ENCODE measurements around the gene FRA10AC1.

The FRA10AC1 gene, protein sequence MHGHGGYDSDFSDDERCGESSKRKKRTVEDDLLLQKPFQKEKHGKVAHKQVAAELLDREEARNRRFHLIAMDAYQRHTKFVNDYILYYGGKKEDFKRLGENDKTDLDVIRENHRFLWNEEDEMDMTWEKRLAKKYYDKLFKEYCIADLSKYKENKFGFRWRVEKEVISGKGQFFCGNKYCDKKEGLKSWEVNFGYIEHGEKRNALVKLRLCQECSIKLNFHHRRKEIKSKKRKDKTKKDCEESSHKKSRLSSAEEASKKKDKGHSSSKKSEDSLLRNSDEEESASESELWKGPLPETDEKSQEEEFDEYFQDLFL

DNA sequence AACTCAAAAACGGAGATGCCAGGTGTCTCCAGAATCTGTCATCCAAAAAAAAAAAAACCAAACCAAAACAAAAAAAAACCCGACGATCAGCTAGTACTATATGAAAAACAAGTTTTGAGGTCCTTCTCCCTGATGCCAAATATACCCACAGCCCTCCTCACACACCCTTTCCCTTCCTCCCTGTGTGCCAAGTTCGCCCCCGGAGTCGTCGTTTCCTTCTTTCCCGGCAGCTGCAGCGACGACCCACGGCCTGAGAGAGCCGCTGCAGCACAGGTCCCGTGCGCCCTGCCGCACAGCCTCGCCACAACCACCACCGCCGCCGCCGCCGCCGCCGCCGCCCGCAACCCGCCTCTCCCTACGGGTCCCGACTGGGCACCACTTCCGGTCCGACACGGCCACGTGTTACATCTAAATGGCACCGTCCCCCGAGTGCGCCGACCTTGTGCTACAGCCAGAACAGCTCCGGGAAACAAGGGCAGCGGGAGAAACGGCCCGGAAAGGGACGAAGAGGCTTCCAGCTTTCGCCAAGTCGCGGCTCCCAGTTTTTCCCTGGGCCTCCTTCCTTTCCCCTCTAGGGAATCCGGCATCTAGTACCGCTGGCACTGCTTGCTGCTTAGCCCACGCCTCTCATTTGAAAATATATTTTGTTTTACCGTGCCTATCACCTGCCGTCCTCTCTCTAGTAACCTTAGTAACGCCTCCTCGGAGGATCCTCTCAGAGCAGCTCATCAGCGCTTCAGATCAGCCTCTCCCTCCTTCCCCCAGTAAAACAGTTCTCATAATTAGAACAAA is at the start of gene FRA10AC1:
FRA10AC1 (minus strand) TSS at position 383 of the 792 bp plus-strand sequence. CDS start 2,486 bp downstream, outside the sequence.
- DNase-seq (ENCODE audit: low read depth) = peak; percentile 81

DNA sequence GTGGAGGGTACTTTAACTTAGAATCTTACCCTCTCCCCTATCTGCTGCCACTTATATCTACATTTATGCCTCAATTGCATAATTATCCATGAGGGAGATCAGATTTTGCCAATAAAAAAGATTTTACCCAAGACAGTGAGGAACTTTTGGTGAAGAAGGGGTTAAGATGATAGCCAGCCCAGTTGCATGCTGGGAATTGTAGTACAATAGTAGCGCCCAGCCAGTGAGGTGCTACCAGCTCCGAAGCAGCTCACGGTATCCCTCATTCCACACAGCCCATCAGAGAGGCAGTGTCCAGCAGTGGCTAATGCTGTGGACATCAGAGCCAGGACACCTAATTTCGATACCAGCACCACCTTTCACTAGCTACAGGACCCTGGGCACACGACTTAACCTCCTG is 49.4 kb upstream of the FRA10AC1 start:
- no peak for DNase-seq (ENCODE audit: low read depth)

DNA sequence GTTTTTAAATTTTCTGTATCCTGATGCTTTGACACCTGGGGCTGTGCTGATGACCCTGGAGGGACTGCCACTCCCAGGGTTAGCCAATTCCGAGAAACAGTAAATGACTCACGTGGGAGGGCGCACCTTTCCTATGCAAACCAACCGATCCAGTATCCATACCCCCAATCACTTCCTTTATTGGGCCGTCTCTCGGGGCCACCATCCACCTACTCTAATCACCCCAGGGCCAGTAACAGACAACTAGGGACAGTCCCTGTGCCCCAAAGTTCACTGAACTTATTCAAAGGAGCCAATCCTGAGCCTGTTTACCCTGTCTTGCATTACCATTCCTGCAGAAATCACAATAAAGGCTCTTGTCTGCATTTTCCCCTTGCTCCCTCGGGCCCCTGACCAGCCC is 48.7 kb upstream of the FRA10AC1 start:
- no peak for DNase-seq (ENCODE audit: low read depth)

DNA sequence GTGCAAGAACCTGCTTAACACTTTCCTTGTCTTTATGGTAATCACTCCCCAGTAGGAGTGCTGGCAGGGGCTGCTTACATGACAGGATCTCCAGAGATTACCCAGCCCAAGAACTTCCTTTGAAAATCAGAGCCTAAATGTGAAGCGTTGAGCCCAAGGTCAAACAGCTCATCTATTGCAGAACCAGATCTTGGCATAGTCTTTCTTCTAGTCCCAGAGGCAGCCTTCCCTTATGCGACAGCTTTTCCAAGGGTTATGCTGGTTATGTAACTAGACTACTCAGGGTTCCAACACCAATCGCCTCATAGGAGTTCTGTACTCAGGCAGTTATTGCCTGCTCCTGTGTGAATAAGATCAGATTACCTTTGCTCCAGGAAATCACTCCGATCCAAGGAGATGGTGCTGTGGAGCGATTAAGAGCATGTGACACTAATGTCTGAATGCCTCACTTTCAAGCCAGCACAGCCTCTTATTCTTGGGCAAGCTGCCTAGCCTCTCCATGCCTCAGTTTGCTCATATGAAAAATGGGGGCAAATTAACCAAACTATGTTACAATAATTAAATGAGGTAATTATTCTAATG is 46.9 kb upstream of the FRA10AC1 start:
- DNase-seq (ENCODE audit: low read depth) = no peak

DNA sequence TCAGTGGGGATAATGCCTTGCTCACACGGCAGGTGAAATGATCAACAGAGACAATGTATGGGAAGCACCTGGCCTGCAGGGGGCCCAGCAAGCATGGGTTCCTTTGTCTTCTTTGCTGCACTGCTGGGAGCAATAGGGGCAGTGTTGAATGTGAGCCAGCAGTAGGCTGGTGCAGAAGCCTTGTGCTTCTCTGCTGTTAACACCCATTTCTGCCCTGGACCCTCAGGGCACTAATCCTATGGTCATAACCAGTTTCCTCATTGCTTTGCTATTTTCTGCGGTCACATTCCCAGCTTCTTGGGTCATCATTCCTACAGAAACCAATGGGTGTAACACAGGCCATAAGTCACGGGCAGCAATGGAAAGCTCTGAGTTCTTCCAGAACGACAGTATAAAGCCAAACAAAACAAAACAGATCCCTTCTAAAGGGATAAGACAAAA is 44.5 kb upstream of the FRA10AC1 start:
- no peak for DNase-seq (ENCODE audit: low read depth)

DNA sequence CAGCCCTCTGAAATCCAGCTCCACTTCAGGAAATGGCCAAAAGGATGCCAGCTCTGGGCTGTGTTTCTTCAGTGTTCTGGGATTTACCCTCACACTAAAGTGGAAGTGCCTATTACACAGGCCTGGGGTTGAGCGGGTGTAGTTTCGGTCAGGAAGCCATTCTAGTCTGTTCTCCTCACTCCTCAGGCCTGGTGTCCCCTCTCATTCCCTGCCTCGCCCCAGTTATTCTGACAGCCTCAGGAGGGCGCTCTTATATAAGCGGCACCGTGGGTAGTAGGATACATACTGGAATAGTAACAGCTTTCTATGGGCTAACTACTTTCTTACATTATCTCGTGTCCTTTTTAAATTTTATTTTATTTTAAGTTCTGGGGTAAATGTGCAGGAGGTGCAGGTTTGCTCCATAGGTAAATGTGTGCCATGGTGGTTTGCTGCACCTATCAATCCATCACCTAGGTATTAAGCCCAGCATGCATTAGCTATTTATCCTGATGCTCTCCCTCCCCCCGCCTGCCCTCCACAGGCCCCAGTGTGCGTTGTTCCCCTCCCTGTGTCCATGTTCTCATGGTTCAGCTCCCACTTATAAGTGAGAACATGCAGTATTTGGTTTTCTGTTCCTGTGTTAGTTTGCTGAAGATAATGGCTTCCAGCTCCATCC is 43.1 kb upstream of the FRA10AC1 start:
- no peak for DNase-seq (ENCODE audit: low read depth)

DNA sequence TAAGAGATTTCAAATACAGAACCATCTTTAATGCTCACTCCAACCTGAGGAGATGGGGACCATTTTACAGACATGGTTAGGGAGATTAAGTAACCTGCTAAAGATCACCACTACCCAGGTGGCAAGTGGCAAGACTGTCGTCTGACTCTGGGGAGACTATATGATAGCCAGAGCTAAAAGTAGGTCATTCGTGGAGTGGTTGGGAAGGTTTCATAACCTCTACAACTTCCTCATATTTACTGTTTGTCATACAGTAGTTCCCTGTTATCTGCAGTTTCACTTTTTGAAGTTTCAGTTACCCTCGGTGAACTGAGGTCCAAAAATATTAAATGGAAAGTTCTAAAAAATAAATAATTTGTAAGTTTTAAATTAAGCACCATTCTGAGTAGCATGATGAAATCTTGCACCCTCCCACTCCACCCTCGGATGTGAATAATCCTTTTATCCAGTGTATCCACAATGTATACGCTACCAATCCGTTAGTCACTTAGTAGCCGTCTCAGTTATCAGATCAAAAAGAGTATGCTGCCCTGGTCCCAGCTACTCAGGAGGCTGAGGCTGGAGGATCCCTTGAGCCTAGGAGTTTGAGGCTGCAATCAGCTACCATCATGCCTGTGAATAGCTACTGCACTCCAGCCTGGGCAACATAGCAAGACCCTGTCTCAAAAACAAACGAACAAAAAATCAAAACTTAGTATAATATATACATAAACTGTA is 40.4 kb upstream of the FRA10AC1 start:
- DNase-seq (ENCODE audit: low read depth) = no peak

DNA sequence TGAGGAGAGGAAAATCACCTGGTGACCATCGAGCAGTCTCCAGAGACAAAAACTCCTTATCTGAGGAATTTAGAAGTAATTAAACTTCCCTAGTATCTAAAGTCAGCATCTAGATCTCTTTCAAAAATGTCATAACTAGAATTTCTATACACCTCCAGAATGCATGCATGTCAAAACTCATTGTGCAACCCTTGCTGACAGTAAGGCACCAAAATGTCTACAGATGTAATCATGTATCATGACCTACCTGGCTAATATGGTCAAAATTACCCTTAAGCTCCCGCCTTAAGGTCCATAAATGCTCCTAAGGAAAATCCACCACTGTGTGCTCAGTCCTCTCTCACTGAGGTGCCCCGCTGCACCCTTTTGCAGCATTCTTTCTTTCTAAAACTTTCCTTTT is 39.0 kb upstream of the FRA10AC1 start:
- DNase-seq (ENCODE audit: low read depth) = no peak

DNA sequence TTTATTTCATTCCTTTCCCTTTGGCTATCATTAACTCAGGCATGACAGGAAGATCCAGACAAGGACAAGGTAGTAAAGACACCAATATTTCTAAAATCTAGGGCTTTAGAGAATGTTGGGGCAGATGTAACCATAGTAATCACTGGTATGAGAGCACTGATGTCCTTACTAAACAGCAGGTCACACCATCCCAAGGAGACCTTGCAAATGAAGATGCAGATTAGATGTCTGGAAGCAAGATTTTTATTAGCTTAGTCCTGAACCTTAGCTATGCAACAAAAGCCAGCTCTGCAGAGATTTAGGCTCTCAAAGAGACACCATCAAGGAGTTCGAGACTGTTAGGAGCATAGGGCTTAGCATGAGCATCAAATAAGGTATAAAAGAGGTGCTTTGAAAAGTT is 23.6 kb upstream of the FRA10AC1 start:
- DNase-seq (ENCODE audit: low read depth) = no peak

DNA sequence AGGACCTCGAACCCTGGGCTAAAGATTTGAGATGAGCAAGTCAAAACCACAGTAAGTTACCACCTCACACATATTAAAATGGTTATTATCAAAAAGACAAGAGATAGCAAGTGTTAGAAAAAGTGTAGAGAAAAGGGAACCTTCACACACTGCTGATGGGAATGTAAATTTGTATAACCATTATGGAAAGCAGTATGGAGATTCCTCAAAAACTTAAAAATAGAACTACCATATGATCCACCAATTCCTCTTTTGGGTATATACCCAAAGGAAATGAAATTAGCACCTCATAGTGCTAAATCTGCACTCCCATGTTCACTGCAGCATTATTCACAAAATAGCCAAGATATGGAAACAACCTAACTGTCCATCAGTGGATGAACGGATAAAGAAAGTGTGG is 20.8 kb upstream of the FRA10AC1 start:
- no peak for DNase-seq (ENCODE audit: low read depth)

DNA sequence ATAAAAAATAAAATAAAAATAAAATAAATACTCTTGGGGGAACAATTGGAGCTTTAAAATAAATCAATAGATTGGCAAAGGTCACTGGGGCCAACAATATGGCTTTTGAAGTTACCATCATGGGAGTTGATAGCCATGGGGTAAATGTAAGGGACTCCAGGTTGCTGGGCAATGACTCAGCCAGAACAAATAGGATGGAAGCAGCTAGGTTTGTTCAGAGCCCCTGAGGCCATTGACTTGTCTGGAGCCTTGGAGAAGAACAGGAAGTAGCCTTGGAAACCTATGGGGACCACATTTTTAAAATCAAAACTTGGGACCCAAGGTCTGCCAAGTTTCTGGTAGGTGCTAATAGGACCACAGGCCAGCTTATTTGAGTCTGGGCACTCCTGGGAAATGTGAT is 20.2 kb upstream of the FRA10AC1 start:
- no peak for DNase-seq (ENCODE audit: low read depth)

DNA sequence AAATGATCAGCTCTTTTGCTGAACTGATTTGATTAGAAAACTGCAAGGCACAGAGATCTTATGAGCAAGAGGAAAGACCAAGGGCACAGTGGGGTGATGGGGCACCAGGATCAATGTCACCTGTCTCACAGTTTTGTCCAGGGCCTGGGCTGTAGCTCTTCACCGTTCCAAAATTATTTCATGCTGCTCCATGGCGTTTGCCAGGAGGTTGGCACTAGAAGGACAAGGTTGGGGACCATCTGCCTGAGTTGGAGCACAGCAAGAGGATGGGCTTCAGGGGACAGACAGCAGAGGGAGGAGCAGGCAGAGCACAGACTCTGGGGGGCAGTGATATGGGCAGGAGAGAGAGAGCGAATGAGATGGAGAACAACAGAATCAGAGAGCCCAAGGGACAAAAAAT is 17.5 kb upstream of the FRA10AC1 start:
- no peak for DNase-seq (ENCODE audit: low read depth)

DNA sequence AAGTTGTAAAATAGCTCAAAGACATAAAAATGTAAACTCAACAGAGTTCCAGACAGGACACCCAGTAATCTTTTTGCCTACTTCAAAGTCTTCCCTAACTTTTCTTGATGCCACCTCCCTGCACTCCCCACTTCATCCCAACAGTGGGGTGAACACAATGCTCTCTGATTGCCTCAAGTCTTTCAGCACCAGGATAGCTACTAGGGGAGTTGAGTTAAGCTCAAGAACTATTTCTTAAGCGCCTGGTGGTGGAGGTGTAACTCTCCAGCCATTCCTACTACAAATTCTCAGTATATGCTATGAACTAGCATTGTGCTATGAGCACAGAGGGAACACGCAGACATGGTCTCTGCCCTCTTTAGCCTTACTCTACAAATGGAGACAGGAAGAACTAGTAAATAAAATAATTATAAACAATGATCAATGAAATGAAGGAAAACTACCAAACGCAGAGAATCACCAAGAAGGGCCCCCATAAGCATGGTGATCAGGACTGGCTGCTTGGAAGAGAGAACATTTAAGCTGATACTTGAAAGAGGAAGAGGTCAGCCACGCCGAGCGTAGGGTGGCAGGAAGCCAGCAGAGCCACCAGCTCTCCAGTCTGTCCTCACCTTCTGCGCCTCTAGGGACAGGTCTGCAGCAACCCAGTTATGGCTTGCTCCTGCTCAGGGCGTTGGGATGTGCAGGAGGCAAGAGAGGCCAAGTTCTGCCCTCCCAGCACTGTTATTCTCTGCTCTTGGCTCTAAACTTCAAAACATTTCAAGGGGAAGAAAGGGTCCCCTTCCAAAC is 16.7 kb upstream of the FRA10AC1 start:
- DNase-seq (ENCODE audit: low read depth) = no peak

DNA sequence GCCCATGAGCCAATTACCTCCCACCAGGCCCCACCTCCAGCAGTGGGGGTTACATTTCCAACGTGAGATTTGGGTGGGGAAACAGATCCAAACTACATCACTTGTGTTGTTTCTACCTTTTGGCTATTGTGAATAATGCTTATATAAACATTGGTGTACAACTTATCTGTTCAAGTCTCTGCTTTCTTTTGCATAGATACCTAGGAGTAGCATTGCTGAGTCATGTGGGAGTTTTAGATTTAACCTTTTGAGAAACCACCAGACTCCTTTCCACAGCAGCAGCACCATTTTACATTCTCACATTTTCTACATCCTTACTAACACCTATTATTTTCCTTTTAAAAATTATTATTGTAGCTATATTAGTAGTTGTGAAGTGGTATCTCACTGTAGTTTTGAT is 14.4 kb upstream of the FRA10AC1 start:
- DNase-seq (ENCODE audit: low read depth) = no peak

DNA sequence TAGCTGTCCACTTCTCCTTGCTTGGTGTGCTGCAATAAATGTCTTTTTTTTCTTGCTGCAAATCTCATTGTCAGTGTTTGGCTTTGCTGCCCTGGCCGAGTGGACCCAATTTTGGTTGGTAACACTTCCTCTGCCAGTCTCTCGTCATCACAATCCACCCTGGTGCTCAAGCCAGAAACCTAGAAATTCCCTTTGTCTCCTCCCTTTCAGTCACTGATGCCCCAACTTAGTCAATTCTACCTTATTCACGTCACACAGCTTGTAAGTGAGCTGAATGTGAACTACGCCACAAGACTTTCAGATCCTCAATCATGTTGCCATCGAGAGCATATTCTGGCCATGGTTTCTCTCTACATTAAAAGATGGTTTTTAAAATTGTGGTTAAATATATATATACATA is 13.0 kb upstream of the FRA10AC1 start:
- DNase-seq (ENCODE audit: low read depth) = no peak

DNA sequence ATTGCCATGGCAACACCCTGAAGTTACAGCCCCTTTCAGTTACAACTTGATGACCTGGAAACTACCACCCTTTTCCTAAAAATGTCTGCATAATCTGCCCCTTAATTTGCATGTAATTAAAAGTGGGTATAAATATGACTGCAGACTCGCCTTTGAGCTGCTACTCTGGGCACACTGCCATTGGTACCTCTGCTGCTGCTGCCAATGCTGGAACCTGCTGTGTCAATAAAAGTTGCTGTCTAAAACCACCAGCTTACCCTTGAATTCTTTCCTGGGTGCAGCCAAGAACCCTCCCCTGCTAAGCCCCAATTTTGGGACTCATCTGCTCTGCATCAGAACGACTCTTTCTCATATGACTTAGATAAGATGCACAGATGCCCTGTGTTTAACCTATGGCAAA is 10.2 kb upstream of the FRA10AC1 start:
- DNase-seq (ENCODE audit: low read depth) = no peak

DNA sequence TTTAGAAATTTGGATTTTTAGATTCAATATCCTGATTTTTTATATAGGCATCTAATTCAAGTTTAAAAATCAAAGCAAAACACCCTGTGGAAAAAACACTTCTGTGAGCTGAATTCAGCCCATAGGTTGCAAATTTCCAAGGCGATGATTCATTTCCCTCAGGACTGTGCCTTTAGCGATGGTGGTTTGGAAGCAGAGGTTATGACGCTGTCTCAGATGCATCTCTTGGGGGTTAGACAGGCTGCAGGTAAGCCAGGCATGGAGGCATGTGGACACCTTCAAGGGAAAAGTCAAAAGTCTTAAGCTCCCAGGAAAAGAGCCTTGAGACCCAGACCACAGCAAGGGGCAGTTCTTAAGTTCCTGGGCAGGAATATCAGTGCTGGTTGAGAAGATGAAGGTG is 9.5 kb upstream of the FRA10AC1 start:
- no peak for DNase-seq (ENCODE audit: low read depth)

DNA sequence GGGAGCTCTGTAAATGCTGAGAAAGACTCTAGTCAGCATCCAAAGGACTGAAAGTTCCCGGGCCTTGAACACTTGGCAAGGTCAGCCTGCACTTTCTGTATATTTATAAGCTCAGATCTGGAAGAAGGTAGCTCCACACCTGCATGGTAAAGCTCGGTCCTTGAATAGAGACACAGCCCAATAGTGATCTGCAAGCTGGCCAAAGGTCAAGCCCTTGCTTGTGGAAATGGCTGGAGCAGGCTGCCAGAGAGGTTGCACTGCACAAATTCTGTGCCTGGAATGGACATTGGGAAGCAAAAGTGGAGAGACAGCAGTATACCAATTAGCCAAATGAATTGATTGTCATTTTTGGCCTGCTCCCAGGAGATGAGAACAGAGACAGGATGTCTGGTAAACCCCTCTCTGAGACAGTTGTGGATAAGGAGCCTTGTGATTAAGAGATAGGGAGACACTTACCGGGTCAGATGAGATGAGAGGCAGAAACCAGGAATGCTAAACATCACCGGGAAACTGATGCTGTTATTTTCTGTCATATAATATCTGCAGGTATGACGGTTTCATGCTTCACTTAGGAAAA is 8.0 kb upstream of the FRA10AC1 start:
- no peak for DNase-seq (ENCODE audit: low read depth)

DNA sequence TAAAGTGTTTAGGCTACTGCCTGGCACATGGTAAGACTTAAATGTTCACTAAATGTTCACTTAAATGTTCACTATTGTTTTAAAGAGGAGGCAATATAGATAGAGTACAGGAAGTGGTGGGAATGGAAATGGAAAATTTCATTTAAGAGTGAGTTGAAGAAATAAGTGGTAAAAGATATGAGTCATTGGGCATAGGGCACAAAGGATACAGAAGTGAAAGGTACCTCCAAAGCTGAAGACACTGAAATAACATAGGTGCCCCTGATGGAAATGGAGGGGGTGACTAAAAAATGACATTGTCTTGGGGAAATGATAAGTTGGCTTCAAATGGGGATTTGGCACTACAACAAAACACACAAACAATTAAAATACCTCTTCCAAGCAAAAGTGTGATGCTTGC is 5.2 kb upstream of the FRA10AC1 start:
- no peak for DNase-seq (ENCODE audit: low read depth)

DNA sequence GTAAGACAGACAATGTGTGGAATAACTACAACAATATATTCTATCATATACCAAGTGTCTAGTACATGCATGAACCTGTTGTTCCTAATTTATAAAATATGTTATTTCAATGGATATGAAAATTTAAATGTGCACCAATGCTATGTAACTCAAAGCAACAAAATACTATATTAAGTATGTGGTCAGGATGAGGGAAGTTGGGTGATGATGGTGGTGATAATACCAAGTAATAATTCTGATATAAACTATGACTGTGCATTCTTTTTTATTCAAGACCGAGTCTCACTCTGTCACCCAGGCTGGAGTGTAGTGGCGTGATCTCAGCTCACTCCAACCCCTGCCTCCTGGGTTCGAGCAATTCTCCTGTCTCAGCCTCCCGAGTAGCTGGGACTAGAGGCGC is 2.1 kb upstream of the FRA10AC1 start:
- DNase-seq (ENCODE audit: low read depth) = no peak

DNA sequence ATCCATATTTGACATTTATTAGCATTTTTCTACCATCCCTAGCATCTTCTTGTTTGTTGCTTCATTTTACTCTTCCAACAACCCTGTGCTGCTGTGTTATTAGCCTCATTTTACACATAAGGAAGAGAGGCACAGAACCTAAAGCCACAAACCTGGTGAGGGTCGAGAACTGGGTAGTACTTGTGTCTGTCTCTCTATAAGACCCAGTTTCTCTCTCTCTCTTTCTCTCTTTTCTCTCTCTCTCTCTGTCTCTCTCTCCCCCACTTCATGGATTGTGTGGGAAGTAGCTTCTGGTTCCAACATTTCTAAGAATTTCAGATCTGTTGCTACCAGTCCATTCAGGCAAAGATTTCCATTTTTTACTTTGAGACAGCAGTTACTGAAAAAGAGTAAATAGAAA is 1.4 kb upstream of the FRA10AC1 start:
- no peak for DNase-seq (ENCODE audit: low read depth)

All from activated T-helper 9 cell treated with anti-CD3 and anti-CD28 coated beads, Interleukin-2, amount 50 U/mL, for 16 hours (primary cell).